ENCODE results near the gene BDNF.

Gene BDNF

DNA sequence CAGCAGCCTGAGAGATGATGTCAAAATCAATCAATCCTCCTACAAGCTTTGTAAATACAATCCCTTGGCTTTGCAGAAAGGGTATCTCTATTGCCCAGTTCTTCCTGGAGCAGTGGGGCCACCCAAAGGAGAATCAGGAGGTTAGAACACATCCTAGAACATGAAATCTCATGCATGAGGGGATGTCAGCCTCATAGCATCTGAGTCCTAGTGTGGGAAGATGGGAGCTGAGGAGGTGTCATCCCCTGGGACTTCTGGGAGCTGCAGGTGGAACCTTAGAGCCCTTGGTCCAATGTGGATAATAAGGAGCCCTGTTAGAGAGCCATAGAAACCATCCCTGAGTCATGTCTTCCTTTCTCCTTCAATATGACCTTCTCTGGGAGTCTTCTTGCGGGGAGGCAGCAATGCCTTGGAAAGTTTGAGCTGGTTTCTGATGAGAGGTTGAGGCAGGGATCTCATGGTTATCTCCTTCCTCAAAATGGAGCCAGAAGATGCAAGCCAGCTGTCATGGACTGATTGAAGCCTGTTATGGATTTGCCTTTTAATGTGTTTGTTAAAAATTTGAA lies 74.8 kb downstream of the BDNF start:
- DNase-seq: no peak

DNA sequence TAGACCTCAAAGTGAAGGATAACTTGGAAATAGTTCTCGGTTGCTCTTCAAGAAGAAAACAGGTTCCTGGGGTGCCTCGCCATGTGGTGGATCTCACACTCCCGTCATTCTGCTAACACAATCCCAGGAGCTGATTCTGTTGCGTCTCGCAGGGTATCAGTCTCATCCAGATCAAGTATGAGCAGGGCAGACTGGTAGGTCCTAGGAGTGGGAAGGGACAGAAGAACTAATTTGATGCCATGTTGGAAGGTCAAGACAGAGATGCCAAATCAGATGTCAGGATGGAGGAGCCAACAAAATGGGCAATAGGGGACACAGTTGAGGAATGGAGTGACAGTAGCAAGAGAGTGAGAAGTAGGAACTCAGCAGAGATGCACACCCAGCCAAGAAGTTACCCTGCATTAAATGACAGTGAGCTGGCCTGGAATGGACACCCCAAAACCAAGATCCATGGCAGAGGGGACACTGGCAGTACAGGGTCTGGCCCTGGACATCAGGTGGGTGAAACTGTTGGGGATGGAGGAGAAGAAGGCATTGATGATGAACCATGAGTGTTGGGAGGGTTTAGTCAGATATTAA lies 76.2 kb downstream of the BDNF start:
- DNase-seq: no peak

GRCh38 chr11:27622541-27623300 lies 77.5 kb downstream of the BDNF start:
- DNase-seq: no peak

GRCh38 chr11:27621405-27622161 lies 78.7 kb downstream of the BDNF start:
- DNase-seq: no peak

DNA sequence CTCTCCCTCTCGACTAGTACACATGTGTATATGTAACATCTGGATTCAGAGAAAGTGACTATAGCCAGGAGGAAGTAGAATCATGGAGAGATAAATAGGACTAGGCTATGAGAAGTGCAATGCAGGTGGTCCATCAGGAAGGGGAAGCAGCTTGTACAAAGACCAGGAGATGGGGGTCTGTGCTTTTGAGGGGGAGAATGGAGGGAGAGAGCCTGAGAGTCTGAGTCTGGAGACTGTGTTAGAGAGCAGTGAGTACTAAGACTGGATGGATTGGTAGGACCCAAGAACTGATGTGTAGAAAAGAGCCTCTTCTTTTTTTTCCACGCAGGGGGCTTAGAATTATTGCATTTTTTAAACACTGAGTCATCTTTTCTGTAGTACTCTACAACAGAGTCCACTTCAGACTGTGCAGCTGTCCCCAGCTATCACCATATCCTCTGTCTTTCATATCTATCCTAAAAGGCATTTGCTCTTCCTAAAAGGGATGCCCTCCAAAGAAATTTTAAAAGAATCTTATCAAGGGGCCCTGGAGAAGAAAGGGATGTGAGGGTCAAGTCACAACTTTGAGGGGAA lies 80.4 kb downstream of the BDNF start:
- DNase-seq: no peak

- no peak for DNase-seq
Observed at GRCh38 chr11:27619039-27619574, 81.1 kb downstream of the BDNF start.

DNA sequence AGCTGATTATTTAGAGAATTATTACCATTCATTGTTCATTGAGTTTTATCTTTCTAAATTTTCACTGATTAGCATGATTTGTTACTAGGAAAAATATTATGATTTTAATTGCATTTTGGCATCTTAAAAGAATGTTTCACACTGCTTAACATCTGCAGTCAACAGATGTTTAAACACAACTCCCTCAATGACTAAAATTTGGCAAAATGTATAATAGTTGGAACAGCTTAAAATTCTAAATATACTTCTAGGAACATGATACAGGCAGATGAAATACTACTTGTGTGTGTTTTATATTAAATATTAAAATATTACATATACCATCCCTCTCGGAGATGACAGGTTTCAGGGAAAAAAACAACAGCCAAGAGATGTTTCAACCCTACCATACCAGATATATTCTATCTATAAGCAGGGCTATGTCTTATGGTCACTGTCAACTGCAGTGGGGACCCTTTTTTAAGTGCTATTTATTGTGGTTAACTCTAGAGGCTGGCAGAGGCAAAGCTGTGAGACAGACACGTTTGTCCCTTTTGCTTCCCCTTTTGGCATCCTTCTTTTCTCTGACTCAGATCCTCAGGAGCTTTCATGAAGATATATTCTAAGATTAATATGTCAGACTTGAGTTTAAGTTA lies 81.9 kb downstream of the BDNF start:
- no peak for DNase-seq

DNA sequence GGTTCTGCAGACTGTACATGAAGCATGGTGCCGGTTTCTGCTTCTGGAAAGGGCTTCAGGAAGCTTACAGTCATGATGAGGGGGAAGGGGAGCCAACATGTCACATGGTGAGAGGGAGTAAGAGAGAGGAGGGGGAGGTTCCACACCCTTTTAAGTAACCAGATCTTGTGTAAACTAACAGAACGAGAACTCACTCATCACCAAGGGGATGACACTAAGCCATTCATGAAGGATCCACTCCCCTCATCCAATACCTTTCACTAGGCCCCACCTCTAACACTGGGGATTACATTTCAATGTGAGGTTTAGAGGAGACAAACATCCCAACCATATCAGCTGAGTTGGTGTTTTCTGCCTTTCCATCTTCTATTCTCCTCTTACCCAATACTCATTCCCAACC lies 83.5 kb downstream of the BDNF start:
- no peak for DNase-seq

GRCh38 chr11:27615833-27616232 lies 84.4 kb downstream of the BDNF start:
- DNase-seq: no peak

- no peak for DNase-seq
Observed at GRCh38 chr11:27614092-27614491, 86.2 kb downstream of the BDNF start.

GRCh38 chr11:27612932-27613880 lies 87.0 kb downstream of the BDNF start:
- no peak for DNase-seq

DNA sequence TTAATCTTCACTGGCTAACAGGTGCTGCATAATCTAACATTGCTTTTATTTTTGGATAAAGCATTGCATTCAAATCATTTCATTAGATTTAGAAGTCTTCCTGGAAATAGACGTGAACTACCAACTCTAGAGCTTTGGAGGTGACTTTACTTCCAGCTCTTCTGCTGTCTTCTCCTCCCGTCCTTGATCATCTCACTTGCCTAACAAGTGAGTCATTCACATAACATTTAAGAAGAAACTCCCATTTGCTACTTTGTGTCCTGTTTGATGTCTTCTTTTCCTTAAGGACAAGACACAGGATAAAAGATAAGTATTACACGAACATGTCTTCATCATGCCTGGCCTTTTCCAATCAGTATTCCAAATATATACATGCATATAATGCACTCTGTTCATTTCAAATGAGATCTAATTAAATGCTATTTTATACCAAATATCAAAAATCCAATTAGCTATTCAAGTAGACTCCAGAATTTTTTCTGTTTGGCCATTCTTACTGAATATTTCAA lies 88.3 kb downstream of the BDNF start:
- DNase-seq: no peak

DNA sequence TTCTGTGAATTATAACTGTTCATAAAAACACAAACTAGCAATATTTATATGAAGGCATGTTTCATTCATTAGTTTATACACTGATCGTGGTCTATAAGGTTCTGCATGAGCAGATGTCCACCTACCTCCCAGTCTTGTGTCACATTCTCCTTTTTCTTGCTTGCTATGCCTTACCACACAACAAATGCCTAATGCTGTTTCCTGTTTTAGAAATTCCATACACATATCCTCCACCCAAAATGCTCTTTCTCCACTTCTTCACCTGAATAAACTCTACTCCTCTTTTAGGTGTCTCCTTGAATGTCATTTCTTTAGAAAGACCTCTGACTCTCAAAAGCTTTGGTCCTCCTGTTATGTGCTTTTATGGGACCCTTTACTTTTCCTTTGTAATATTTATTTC lies 88.9 kb downstream of the BDNF start:
- DNase-seq: no peak

- DNase-seq: no peak
Observed at GRCh38 chr11:27610946-27611345, 89.3 kb downstream of the BDNF start.

DNA sequence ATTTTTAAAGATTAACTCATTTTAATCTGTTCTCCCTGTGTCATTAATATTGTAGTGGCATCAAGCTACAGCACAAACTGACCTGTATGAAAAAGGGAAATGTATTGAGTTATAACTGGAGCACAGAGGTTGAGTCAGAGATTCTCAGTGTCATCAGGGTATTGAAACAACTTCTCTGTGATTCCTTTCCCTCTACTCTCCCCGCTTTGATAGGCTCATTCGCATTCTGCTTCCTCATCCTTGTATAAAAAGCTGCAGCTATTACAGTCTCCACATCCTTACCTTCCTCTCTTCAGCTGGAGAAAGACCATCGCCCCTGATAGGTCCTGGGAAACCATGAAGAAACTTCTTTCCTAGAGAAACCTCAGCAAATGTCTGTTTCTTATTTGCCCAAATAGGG lies 90.0 kb downstream of the BDNF start:
- DNase-seq: no peak

DNA sequence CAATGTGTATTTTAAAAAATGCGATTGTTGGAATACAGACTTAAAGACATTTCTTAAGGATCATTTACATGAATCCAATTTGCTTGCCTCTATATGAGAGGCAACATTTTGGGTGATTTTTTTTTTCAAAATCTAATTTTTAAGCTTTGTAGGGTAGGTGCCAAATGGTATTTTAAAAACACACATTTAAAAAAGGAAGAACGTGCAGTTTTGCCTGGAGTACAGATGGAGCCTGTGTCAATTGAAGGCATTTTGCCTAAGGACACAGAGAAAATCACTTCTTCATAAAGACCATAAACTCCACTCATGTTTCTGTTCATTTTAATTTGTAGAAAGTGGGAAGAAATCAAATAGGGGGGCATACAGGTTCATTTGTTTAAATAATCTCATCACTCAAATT lies 91.3 kb downstream of the BDNF start:
- DNase-seq: no peak

DNA sequence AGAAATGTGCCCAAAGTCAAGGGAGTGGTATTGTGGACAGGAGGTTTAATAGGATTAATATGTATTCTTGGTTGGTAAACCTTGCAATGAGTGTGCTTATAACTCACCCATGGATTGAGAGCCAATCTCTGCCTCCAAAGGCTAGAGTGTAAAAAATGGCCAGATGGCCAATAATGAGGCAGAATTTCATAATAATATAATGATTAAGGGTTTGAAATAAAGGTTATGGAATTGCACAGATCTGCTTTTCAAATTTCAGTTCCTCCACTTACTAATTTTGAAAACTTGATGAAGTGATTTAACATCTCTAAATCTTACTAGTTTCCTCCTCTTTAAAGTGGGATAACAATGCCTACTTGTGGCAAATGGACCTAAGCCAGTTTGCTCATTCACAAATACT lies 94.8 kb downstream of the BDNF start:
- no peak for DNase-seq
